Progenitor cell of endocrine pancreas (in vitro differentiated cells): ENCODE measurements around the gene ABCC12. TPM values are rescaled to one million over a fixed set of nuclear protein-coding genes. Genes with fewer than 3 reads are reported as not detected.
"Not testable (repeated sequence)": the region's sequence is repeated elsewhere in the genome, so short reads cannot be mapped to it uniquely, and the experiment has no call there.

Source experiments
- DNase-seq: peaks from one replicate; pipeline ENCODE4 v3.0.0; 2021; ENCODE audit warnings: low spot score; ENCODE audit not compliant: unreplicated experiment
- H3K27ac Mint-ChIP-seq: 2 replicates; pipeline ENCODE4 v1.8.0; 2021; ENCODE audit warnings: mild to moderate bottlenecking, moderate library complexity, mixed read lengths
- H3K27me3 Mint-ChIP-seq: 2 replicates; pipeline ENCODE4 v1.8.0; 2021; ENCODE audit warnings: mixed read lengths
- H3K36me3 Mint-ChIP-seq: 2 replicates; pipeline ENCODE4 v1.8.0; 2022; ENCODE audit warnings: mixed read lengths; ENCODE audit not compliant: insufficient read depth
- H3K4me1 Mint-ChIP-seq: 2 replicates; pipeline ENCODE4 v1.8.0; 2021; ENCODE audit warnings: low read depth, mixed read lengths
- H3K4me3 Mint-ChIP-seq: 2 replicates; pipeline ENCODE4 v1.8.0; 2021; ENCODE audit warnings: low read depth, mild to moderate bottlenecking, moderate library complexity, mixed read lengths
- H3K9me3 Mint-ChIP-seq: 2 replicates; pipeline ENCODE4 v1.8.0; 2021; ENCODE audit warnings: low read depth, mixed read lengths
- total RNA-seq: library from RNA; stranded (reverse); gene quantifications from 2 replicates; pipeline ENCODE4 v1.2.1, GENCODE V29; 2021
- TF ChIP-seq, protein P1 (sequence below): fragments of 200-600 bp; sonication (generic); IDR thresholded peaks from one replicate; pipeline ENCODE4 v1.5.0; 2021; ENCODE audit warnings: antibody characterized with exemption, mild to moderate bottlenecking; ENCODE audit not compliant: unreplicated experiment

ABCC12 gene
- total RNA-seq, 1 donor from 2014 or later: 1.6 TPM

DNA sequence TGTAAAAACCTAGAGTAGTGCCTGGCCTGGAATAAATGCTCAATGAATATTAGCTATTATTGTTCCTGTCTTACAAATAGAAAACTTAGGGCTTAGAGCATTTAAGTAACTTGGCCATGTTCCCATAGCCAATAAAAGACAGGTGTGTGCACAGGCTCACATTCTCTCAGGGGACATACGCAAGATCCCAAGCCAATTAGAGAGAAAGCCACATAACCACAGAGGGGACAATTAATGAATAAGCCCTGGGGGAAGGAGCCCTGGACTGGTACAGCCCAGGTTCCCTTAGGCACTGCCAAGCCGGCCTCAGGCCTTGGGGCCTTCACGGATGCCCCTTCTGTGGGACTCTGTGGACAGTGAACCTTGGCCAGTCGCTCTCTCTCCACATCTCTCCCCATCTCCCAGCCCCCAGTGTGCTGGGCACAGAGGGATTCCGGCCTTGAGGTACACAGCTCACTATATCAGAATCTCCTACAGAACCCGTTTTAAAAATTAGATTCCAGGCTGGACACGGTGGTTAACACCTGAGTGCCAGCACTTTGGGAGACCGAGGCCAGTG, 27.3 kb upstream of the ABCC12 start:
- H3K9me3 Mint-ChIP-seq: no peaks in the 10 kb centered on the region

GRCh38 chr16:48181746-48182520, 26.1 kb upstream of the ABCC12 start:
- H3K36me3 Mint-ChIP-seq, H3K4me3 Mint-ChIP-seq, H3K9me3 Mint-ChIP-seq, H3K27ac Mint-ChIP-seq, H3K27me3 Mint-ChIP-seq, H3K4me1 Mint-ChIP-seq, DNase-seq: not testable (repeated sequence)

More for the DNA sequence above, 27.3 kb upstream of the ABCC12 start:
- no peak overlapping the region for H3K4me3 Mint-ChIP-seq
- H3K36me3 Mint-ChIP-seq: no peaks in the 10 kb centered on the region
- TF ChIP-seq, protein P1, sequence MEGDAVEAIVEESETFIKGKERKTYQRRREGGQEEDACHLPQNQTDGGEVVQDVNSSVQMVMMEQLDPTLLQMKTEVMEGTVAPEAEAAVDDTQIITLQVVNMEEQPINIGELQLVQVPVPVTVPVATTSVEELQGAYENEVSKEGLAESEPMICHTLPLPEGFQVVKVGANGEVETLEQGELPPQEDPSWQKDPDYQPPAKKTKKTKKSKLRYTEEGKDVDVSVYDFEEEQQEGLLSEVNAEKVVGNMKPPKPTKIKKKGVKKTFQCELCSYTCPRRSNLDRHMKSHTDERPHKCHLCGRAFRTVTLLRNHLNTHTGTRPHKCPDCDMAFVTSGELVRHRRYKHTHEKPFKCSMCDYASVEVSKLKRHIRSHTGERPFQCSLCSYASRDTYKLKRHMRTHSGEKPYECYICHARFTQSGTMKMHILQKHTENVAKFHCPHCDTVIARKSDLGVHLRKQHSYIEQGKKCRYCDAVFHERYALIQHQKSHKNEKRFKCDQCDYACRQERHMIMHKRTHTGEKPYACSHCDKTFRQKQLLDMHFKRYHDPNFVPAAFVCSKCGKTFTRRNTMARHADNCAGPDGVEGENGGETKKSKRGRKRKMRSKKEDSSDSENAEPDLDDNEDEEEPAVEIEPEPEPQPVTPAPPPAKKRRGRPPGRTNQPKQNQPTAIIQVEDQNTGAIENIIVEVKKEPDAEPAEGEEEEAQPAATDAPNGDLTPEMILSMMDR: no peak
- H3K27me3 Mint-ChIP-seq: peaks cover 4% of the 10 kb centered on the region
- no peak overlapping the region for H3K27ac Mint-ChIP-seq
- no peak for DNase-seq
- no peaks in the 10 kb centered on the region for H3K4me1 Mint-ChIP-seq

DNA sequence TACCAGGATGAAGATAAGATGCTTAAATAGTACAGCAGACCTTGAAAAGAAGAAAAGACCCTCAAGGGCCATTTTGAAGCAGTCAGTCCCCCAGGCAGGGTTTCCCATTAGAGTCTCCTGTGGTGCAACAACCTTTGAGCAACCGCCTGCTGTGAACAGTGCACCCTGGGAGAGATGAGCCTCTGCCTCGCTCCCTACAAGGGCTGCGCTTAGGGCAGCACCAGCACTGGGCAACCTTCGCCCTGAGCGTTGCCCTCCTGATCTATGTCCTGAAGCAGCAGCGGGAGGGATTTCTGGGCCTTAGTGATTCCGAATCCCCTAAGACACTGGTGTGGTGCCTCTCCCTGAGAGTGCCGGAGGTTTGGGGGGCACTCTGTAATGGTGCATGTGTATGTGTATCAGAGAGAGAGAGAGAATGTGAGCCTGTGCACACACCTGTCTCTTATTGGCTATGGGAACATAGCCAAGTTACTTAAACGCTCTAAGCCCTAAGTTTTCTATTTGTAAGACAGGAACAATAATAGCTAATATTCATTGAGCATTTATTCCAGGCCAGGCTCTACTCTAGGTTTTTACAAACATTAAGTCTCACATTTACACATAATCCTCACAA, 25.2 kb upstream of the ABCC12 start:
- TF ChIP-seq, protein P1: no peak
- Mint-ChIP-seq H3K9me3 (no peaks in the 10 kb centered on the region), H3K4me3 (no peak overlapping the region), H3K27me3 (peaks cover 4% of the 10 kb centered on the region), H3K27ac (no peak overlapping the region), H3K4me1 (peaks cover 2% of the 10 kb centered on the region), H3K36me3 (no peaks in the 10 kb centered on the region)
- no peak for DNase-seq

GRCh38 chr16:48176635-48177408, 21.0 kb upstream of the ABCC12 start:
- no peak for DNase-seq
- H3K4me1 Mint-ChIP-seq: peaks cover 2% of the 10 kb centered on the region
- no peaks in the 10 kb centered on the region for H3K36me3 Mint-ChIP-seq
- no peak overlapping the region for H3K27ac Mint-ChIP-seq
- no peak overlapping the region for H3K4me3 Mint-ChIP-seq
- TF ChIP-seq, protein P1: no peak
- no peaks in the 10 kb centered on the region for H3K9me3 Mint-ChIP-seq
- no peaks in the 10 kb centered on the region for H3K27me3 Mint-ChIP-seq

GRCh38 chr16:48173889-48174288, 18.1 kb upstream of the ABCC12 start:
- TF ChIP-seq, protein P1: no peak
- H3K4me3 Mint-ChIP-seq: no peak overlapping the region

More at GRCh38 chr16:48173889-48174288, 18.1 kb upstream of the ABCC12 start:
- DNase-seq: no peak
- Mint-ChIP-seq H3K36me3 (no peaks in the 10 kb centered on the region), H3K9me3 (no peaks in the 10 kb centered on the region), H3K27me3 (no peaks in the 10 kb centered on the region), H3K4me1 (peaks cover 2% of the 10 kb centered on the region), H3K27ac (no peak overlapping the region)
